Left ventricle myocardium inferior (tissue), 1 donor: ENCODE results near the gene LTF. TPM values are rescaled to one million over a fixed set of nuclear protein-coding genes. Genes with fewer than 3 reads are reported as not detected.
A peak's percentile ranks its signal among the peaks of the same experiment; 100 is the strongest.
"Not testable (repeated sequence)": the region's sequence is repeated elsewhere in the genome, so short reads cannot be mapped to it uniquely, and the experiment has no call there.

Experiments used
- DNase-seq: peaks from one replicate; pipeline ENCODE4 v3.0.0-alpha.2; 2020
- H3K27ac ChIP-seq: fragments of 200-600 bp; replicated peaks from 2 replicates; pipeline ENCODE4 v1.8.0; 2021
- H3K27me3 ChIP-seq: fragments of 200-600 bp; 2 replicates; pipeline ENCODE4 v1.8.0; 2021; ENCODE audit warnings: low read depth
- H3K36me3 ChIP-seq: fragments of 200-600 bp; 2 replicates; pipeline ENCODE4 v1.8.0; 2021
- H3K4me1 ChIP-seq: fragments of 200-600 bp; 2 replicates; pipeline ENCODE4 v1.8.0; 2021
- H3K4me3 ChIP-seq: fragments of 200-600 bp; 2 replicates; pipeline ENCODE4 v1.8.0; 2021; ENCODE audit warnings: mild to moderate bottlenecking, moderate library complexity
- H3K9me3 ChIP-seq: fragments of 200-600 bp; replicated peaks from 2 replicates; pipeline ENCODE4 v1.8.0; 2021
- CTCF ChIP-seq: fragments of 200-600 bp; IDR thresholded peaks from 2 replicates; pipeline ENCODE4 v1.8.0; 2021; ENCODE audit warnings: antibody characterized with exemption, mild to moderate bottlenecking, borderline replicate concordance
- intact Hi-C: fragments of 100-400 bp; cut with micrococcal nuclease; formaldehyde crosslinking; loops from one replicate; pipeline ENCODE4 v1.11.0; 2022
- total RNA-seq: library from RNA; stranded (reverse); fragmentation: NEBNext Ultra II Directional; extraction: Animal tissue kit (Norgen Biotek cat#: 25700); gene quantifications from one replicate; pipeline ENCODE4 v1.2.1, GENCODE V29; 2021
- donor health status: DM: no; HTN: yes; CAD: no; lungs with severe emphysema.

LTF gene
- total RNA-seq, 1 donor from 2014 or later = 2.7 TPM

GRCh38 chr3:46406443-46406787 is 58.3 kb downstream of the LTF start:
- peaks cover 69% of the 10 kb centered on the region for H3K4me1 ChIP-seq

GRCh38 chr3:46405301-46406019 is 59.2 kb downstream of the LTF start:
- peaks cover 61% of the 10 kb centered on the region for H3K4me1 ChIP-seq
- H3K9me3 ChIP-seq = no peaks in the 10 kb centered on the region
- no peaks in the 10 kb centered on the region for H3K36me3 ChIP-seq
- DNase-seq = no peak
- intact Hi-C loops = no loop called here
- TF ChIP-seq CTCF = no peak
- peak overlapping the region; percentile 13 for H3K4me3 ChIP-seq
- H3K27ac ChIP-seq = peak overlapping the region; percentile 84
- H3K27me3 ChIP-seq = no peaks in the 10 kb centered on the region

More at GRCh38 chr3:46406443-46406787, 58.3 kb downstream of the LTF start:
- Histone ChIP-seq H3K9me3 (no peaks in the 10 kb centered on the region), H3K36me3 (no peaks in the 10 kb centered on the region), H3K27ac (peak overlapping the region; percentile 84), H3K27me3 (no peaks in the 10 kb centered on the region), H3K4me3 (peak overlapping the region; percentile 60)
- no peak for DNase-seq
- TF ChIP-seq CTCF = no peak
- intact Hi-C loops = no loop called here

- DNase-seq, H3K36me3 ChIP-seq, H3K27ac ChIP-seq, H3K9me3 ChIP-seq, intact Hi-C loops, H3K4me3 ChIP-seq, H3K27me3 ChIP-seq: not testable (repeated sequence)
- H3K4me1 ChIP-seq = peaks cover 43% of the 10 kb centered on the region
Measured at GRCh38 chr3:46402902-46403301, 61.8 kb downstream of the LTF start.

- no peak overlapping the region for H3K4me3 ChIP-seq
- no peaks in the 10 kb centered on the region for H3K36me3 ChIP-seq
- no peak for TF ChIP-seq CTCF
Measured at GRCh38 chr3:46401579-46401978, 63.1 kb downstream of the LTF start.

GRCh38 chr3:46400846-46401245 is 63.9 kb downstream of the LTF start:
- Histone ChIP-seq H3K9me3 (no peaks in the 10 kb centered on the region), H3K27ac (no peak overlapping the region), H3K4me1 (peaks cover 29% of the 10 kb centered on the region), H3K27me3 (no peaks in the 10 kb centered on the region), H3K4me3 (no peak overlapping the region), H3K36me3 (no peaks in the 10 kb centered on the region)
- no peak for TF ChIP-seq CTCF
- intact Hi-C loops = no loop called here
- no peak for DNase-seq

More at GRCh38 chr3:46401579-46401978, 63.1 kb downstream of the LTF start:
- Histone ChIP-seq H3K9me3 (no peaks in the 10 kb centered on the region), H3K27ac (no peak overlapping the region), H3K27me3 (no peaks in the 10 kb centered on the region), H3K4me1 (peaks cover 34% of the 10 kb centered on the region)
- no peak for DNase-seq
- intact Hi-C loops = no loop called here

- no peak for DNase-seq
- Histone ChIP-seq H3K27ac (no peak overlapping the region), H3K4me1 (peaks cover 22% of the 10 kb centered on the region), H3K36me3 (no peaks in the 10 kb centered on the region), H3K4me3 (no peak overlapping the region), H3K27me3 (no peaks in the 10 kb centered on the region), H3K9me3 (no peaks in the 10 kb centered on the region)
- intact Hi-C loops = no loop called here
- no peak for TF ChIP-seq CTCF
Measured at GRCh38 chr3:46400000-46400734, 64.5 kb downstream of the LTF start.
